Activated T-helper 2 cell treated with anti-CD3 and anti-CD28 coated beads, Interferon-gamma antibody, Interleukin-2, Interleukin-4, amounts not matched to agents 10 μg/mL and 5 μg/mL and 100 μg/mL, durations not matched to agents 14 hours and 24 hours and 36 hours (primary cell): Measurements from ENCODE around the gene TM9SF4. TPM values are rescaled to one million over a fixed set of nuclear protein-coding genes. Genes with fewer than 3 reads are reported as not detected.
A peak's percentile ranks its signal among the peaks of the same experiment; 100 is the strongest.
"Not testable (repeated sequence)": the region's sequence is repeated elsewhere in the genome, so short reads cannot be mapped to it uniquely, and the experiment has no call there.

Source experiments
- DNase-seq: peaks from one replicate; pipeline ENCODE4 v3.0.0; 2021; ENCODE audit warnings: low spot score
- H3K27ac Mint-ChIP-seq: one replicate; pipeline ENCODE4 v1.8.0; 2021; ENCODE audit warnings: mixed read lengths
- H3K27me3 Mint-ChIP-seq: one replicate; pipeline ENCODE4 v1.8.0; 2021; ENCODE audit warnings: low read depth, mixed read lengths
- H3K36me3 Mint-ChIP-seq: one replicate; pipeline ENCODE4 v1.8.0; 2021; ENCODE audit warnings: low read depth, mixed read lengths
- H3K4me1 Mint-ChIP-seq: one replicate; pipeline ENCODE4 v1.8.0; 2021; ENCODE audit warnings: low read depth, mixed read lengths
- H3K4me3 Mint-ChIP-seq: one replicate; pipeline ENCODE4 v1.8.0; 2021; ENCODE audit warnings: low read depth, mild to moderate bottlenecking, moderate library complexity, mixed read lengths
- H3K9me3 Mint-ChIP-seq: one replicate; pipeline ENCODE4 v1.8.0; 2021; ENCODE audit warnings: mixed read lengths
- intact Hi-C: fragments of 100-400 bp; cut with micrococcal nuclease; formaldehyde crosslinking; loops from one replicate; pipeline ENCODE4 v1.15.1; 2023
- total RNA-seq: library from RNA; stranded (reverse); gene quantifications from 2 replicates; pipeline ENCODE4 v1.2.3, GENCODE V29; 2022

TM9SF4 gene
- total RNA-seq, 1 donor from 2014 or later: 47.7 TPM

- H3K9me3 Mint-ChIP-seq: not testable (repeated sequence)
Measured at GRCh38 chr20:32193336-32193735, 83.8 kb downstream of the TM9SF4 start.

GRCh38 chr20:32193996-32194395 is 84.5 kb downstream of the TM9SF4 start:
- intact Hi-C loops: no loop called here
- peak overlapping the region; percentile 31 for H3K27ac Mint-ChIP-seq
- no peaks in the 10 kb centered on the region for H3K27me3 Mint-ChIP-seq
- H3K36me3 Mint-ChIP-seq: peaks cover 81% of the 10 kb centered on the region
- no peaks in the 10 kb centered on the region for H3K9me3 Mint-ChIP-seq
- H3K4me3 Mint-ChIP-seq: no peak overlapping the region
- peaks cover 24% of the 10 kb centered on the region for H3K4me1 Mint-ChIP-seq
- DNase-seq: no peak

More at GRCh38 chr20:32193336-32193735, 83.8 kb downstream of the TM9SF4 start:
- H3K27ac Mint-ChIP-seq, intact Hi-C loops, DNase-seq, H3K4me3 Mint-ChIP-seq, H3K27me3 Mint-ChIP-seq: not testable (repeated sequence)
- Mint-ChIP-seq H3K4me1 (peaks cover 25% of the 10 kb centered on the region), H3K36me3 (peaks cover 78% of the 10 kb centered on the region)

GRCh38 chr20:32195581-32195980 is 86.1 kb downstream of the TM9SF4 start:
- Mint-ChIP-seq H3K36me3 (peaks cover 90% of the 10 kb centered on the region), H3K4me1 (peaks cover 31% of the 10 kb centered on the region), H3K4me3 (no peak overlapping the region), H3K27me3 (no peaks in the 10 kb centered on the region), H3K27ac (no peak overlapping the region), H3K9me3 (no peaks in the 10 kb centered on the region)
- DNase-seq: no peak
- intact Hi-C loops: no loop called here

- not testable (repeated sequence) for DNase-seq
Measured at GRCh38 chr20:32196613-32197012, 87.1 kb downstream of the TM9SF4 start.

GRCh38 chr20:32197136-32197535 is 87.6 kb downstream of the TM9SF4 start:
- DNase-seq, intact Hi-C loops, H3K27ac Mint-ChIP-seq, H3K9me3 Mint-ChIP-seq, H3K4me3 Mint-ChIP-seq, H3K27me3 Mint-ChIP-seq: not testable (repeated sequence)
- Mint-ChIP-seq H3K4me1 (peaks cover 30% of the 10 kb centered on the region), H3K36me3 (peaks cover 94% of the 10 kb centered on the region)

More at GRCh38 chr20:32196613-32197012, 87.1 kb downstream of the TM9SF4 start:
- H3K4me1 Mint-ChIP-seq: peaks cover 30% of the 10 kb centered on the region
- H3K9me3 Mint-ChIP-seq, H3K4me3 Mint-ChIP-seq, H3K27ac Mint-ChIP-seq, intact Hi-C loops, H3K27me3 Mint-ChIP-seq: not testable (repeated sequence)
- peaks cover 93% of the 10 kb centered on the region for H3K36me3 Mint-ChIP-seq

- Mint-ChIP-seq H3K27me3 (no peaks in the 10 kb centered on the region), H3K4me3 (peak overlapping the region; percentile 38), H3K36me3 (peaks cover 94% of the 10 kb centered on the region), H3K9me3 (no peaks in the 10 kb centered on the region), H3K27ac (peak overlapping the region; percentile 30), H3K4me1 (peaks cover 43% of the 10 kb centered on the region)
- intact Hi-C loops: no loop called here
- DNase-seq: no peak
Measured at GRCh38 chr20:32199006-32199405, 89.5 kb downstream of the TM9SF4 start.

GRCh38 chr20:32201296-32201976 is 91.9 kb downstream of the TM9SF4 start:
- Mint-ChIP-seq H3K4me3 (no peak overlapping the region), H3K27me3 (no peaks in the 10 kb centered on the region), H3K4me1 (peaks cover 52% of the 10 kb centered on the region), H3K9me3 (no peaks in the 10 kb centered on the region), H3K27ac (peak overlapping the region; percentile 91), H3K36me3 (peaks cover 97% of the 10 kb centered on the region)
- DNase-seq: no peak
- intact Hi-C loops: loop anchor here (5.0 kb wide), 1 partner anchor 101 kb away; no protein-coding TSS in a partner anchor

- H3K4me1 Mint-ChIP-seq: peaks cover 54% of the 10 kb centered on the region
Measured at GRCh38 chr20:32201977-32202363, 92.5 kb downstream of the TM9SF4 start.

GRCh38 chr20:32203356-32204204 is 94.1 kb downstream of the TM9SF4 start:
- peaks cover 54% of the 10 kb centered on the region for H3K4me1 Mint-ChIP-seq
- no peaks in the 10 kb centered on the region for H3K9me3 Mint-ChIP-seq
- intact Hi-C loops: loop anchor here (1.0 to 5.0 kb wide), 6 partner anchors 49 to 152 kb away; no protein-coding TSS in a partner anchor
- H3K4me3 Mint-ChIP-seq: peak overlapping the region; percentile 98
- peak overlapping the region; percentile 91 for H3K27ac Mint-ChIP-seq
- DNase-seq: no peak
- peaks cover 88% of the 10 kb centered on the region for H3K36me3 Mint-ChIP-seq
- H3K27me3 Mint-ChIP-seq: no peaks in the 10 kb centered on the region

More at GRCh38 chr20:32201977-32202363, 92.5 kb downstream of the TM9SF4 start:
- DNase-seq: no peak
- H3K4me3 Mint-ChIP-seq: no peak overlapping the region
- peaks cover 97% of the 10 kb centered on the region for H3K36me3 Mint-ChIP-seq
- H3K27ac Mint-ChIP-seq: peak overlapping the region; percentile 91
- H3K27me3 Mint-ChIP-seq: no peaks in the 10 kb centered on the region
- H3K9me3 Mint-ChIP-seq: no peaks in the 10 kb centered on the region
- intact Hi-C loops: loop anchor here (5.0 kb wide), 1 partner anchor 100 kb away; no protein-coding TSS in a partner anchor

- Mint-ChIP-seq H3K27ac (peak overlapping the region; percentile 91), H3K9me3 (no peaks in the 10 kb centered on the region), H3K4me1 (peaks cover 58% of the 10 kb centered on the region), H3K27me3 (no peaks in the 10 kb centered on the region), H3K36me3 (peaks cover 86% of the 10 kb centered on the region), H3K4me3 (peak overlapping the region; percentile 98)
- intact Hi-C loops: loop anchor here (1.0 to 5.0 kb wide), 7 partner anchors 48 to 278 kb away; no protein-coding TSS in a partner anchor
- DNase-seq: no peak
Measured at GRCh38 chr20:32204205-32205109, 94.9 kb downstream of the TM9SF4 start.

- Mint-ChIP-seq H3K4me3 (peak overlapping the region; percentile 98), H3K9me3 (no peaks in the 10 kb centered on the region), H3K4me1 (peaks cover 60% of the 10 kb centered on the region), H3K27ac (peak overlapping the region; percentile 91), H3K36me3 (peaks cover 86% of the 10 kb centered on the region), H3K27me3 (no peaks in the 10 kb centered on the region)
- DNase-seq: no peak
- intact Hi-C loops: loop anchor here (2.0 to 5.0 kb wide), 2 partner anchors 94 to 277 kb away; no protein-coding TSS in a partner anchor
Measured at GRCh38 chr20:32205110-32205842, 95.8 kb downstream of the TM9SF4 start.
